GM06990 (cell line): ENCODE data around the gene TRRAP.

Experiments
- DNase-seq: peaks from one replicate; pipeline ENCODE4 v3.0.0-alpha.2; 2011; ENCODE audit not compliant: insufficient read length; ENCODE audit errors: extremely low read depth
- H3K27me3 ChIP-seq: replicated peaks from 2 replicates; pipeline ENCODE4 v1.6.0; 2011; ENCODE audit warnings: low read length; ENCODE audit not compliant: control insufficient read depth, insufficient read depth
- H3K36me3 ChIP-seq: 2 replicates; pipeline ENCODE4 v1.5.1; 2011; ENCODE audit warnings: low read length; ENCODE audit not compliant: control insufficient read depth, insufficient read depth
- H3K4me3 ChIP-seq: replicated peaks from 2 replicates; pipeline ENCODE4 v1.5.1; 2011; ENCODE audit warnings: low read depth, mild to moderate bottlenecking, control low read depth, low read length
- CTCF ChIP-seq: IDR thresholded peaks from 2 replicates; pipeline ENCODE4 v1.5.1; 2011; ENCODE audit warnings: low read length, control low read depth, mild to moderate bottlenecking, inconsistent platforms; ENCODE audit not compliant: insufficient read depth, poor library complexity, severe bottlenecking

TRRAP gene

DNA sequence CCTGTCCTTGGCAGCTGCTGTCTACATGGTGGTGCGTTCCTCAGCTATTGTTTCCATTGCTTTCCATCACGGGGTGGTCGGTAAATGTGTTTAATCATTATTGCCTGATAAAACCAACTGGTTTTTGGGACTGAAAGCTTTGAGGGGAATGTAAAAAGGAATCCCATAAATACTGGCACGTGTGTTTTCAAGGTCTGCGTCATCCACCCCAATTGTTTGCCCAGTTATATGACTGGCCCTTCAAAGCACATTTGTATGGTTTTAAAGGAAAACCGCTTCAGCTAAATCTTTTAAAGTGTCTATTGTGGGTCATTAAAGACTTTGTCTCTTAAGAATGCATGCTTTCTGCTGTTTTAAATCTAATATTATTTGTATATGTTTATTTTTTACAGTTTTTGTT lies 65.0 kb downstream of the TRRAP start:
- Histone ChIP-seq H3K27me3 (no peaks in the 10 kb centered on the region), H3K36me3 (peaks cover 32% of the 10 kb centered on the region), H3K4me3 (no peak overlapping the region)
- TF ChIP-seq CTCF: no peak
- DNase-seq: no peak

- no peak for TF ChIP-seq CTCF
- DNase-seq: no peak
- no peaks in the 10 kb centered on the region for H3K27me3 ChIP-seq
- no peak overlapping the region for H3K4me3 ChIP-seq
- peaks cover 38% of the 10 kb centered on the region for H3K36me3 ChIP-seq
Observed at GRCh38 chr7:98944386-98944785, 66.1 kb downstream of the TRRAP start.

- Histone ChIP-seq H3K27me3 (no peaks in the 10 kb centered on the region), H3K4me3 (no peak overlapping the region), H3K36me3 (peaks cover 45% of the 10 kb centered on the region)
- no peak for DNase-seq
- no peak for TF ChIP-seq CTCF
Observed at GRCh38 chr7:98945852-98946251, 67.5 kb downstream of the TRRAP start.

GRCh38 chr7:98946389-98946788 lies 68.1 kb downstream of the TRRAP start:
- Histone ChIP-seq H3K27me3 (no peaks in the 10 kb centered on the region), H3K36me3 (peaks cover 42% of the 10 kb centered on the region), H3K4me3 (no peak overlapping the region)
- no peak for DNase-seq
- TF ChIP-seq CTCF: no peak

DNA sequence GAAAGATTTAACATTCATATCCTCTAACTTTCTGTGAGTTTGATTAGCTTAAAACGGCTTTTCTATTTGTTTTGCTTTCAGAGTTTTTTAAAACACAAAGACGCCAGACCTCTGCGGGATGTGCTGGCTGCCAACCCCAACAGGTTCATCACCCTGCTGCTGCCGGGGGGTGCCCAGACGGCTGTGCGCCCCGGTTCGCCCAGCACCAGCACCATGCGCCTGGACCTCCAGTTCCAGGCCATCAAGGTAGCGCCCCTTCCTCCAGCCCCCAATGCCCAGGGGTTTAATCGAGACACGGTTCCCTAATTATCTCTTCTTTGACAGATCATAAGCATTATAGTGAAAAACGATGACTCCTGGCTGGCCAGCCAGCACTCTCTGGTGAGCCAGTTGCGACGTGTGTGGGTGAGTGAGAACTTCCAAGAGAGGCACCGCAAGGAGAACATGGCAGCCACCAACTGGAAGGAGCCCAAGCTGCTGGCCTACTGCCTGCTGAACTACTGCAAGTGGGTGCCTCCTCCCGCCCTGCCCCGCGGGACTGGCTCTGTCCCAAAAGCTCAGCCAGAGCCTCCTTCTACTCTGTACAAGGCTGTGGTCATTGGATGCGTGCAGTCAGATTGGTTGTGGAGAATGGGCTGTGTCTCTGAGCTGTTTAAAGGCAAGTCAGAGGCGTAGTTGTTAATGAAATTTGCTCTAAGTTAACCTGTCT lies 71.2 kb downstream of the TRRAP start:
- peaks cover 49% of the 10 kb centered on the region for H3K36me3 ChIP-seq
- no peak overlapping the region for H3K4me3 ChIP-seq
- no peak for DNase-seq
- no peak for TF ChIP-seq CTCF
- H3K27me3 ChIP-seq: no peaks in the 10 kb centered on the region

GRCh38 chr7:98955992-98956391 lies 77.7 kb downstream of the TRRAP start:
- no peak for DNase-seq
- no peak overlapping the region for H3K4me3 ChIP-seq
- H3K36me3 ChIP-seq: peaks cover 57% of the 10 kb centered on the region
- TF ChIP-seq CTCF: no peak
- no peaks in the 10 kb centered on the region for H3K27me3 ChIP-seq
